Ovary (tissue), 3 donors: ENCODE data around the gene GLG1.

Source experiments
- CTCF ChIP-seq, 3 donors: fragments of 450-650 bp in 2 of 3; fragments of 200-600 bp in 1 of 3; IDR thresholded peaks; one replicate each; pipeline versions ENCODE4 v1.5.1 to v1.8.0; 2016 to 2022; ENCODE audit warnings: antibody characterized with exemption in 3 of 3, mild to moderate bottlenecking in 1 of 3
- EP300 ChIP-seq: sonication (generic); formaldehyde crosslinking; IDR thresholded peaks from one replicate; pipeline ENCODE4 v1.6.1; 2017; ENCODE audit warnings: antibody characterized with exemption
- donor health status: DM: no; HTN: no; CAD: no.

- no peak for TF ChIP-seq EP300
- TF ChIP-seq CTCF (IDR thresholded peaks at IDR 0.05) = no peak
These were observed 42.4 kb downstream of the GLG1 start for GRCh38 chr16:74564451-74564984.
